Gastrocnemius medialis (tissue), 4 donors: ENCODE measurements around the gene CLDN20.

ENCODE experiments used
- POLR2A ChIP-seq, 2 donors: fragments of 450-650 bp; IDR thresholded peaks; one replicate each; pipeline ENCODE4 v1.6.1; 2017; ENCODE audit warnings: antibody characterized with exemption in 2 of 2, mild to moderate bottlenecking in 2 of 2, moderate library complexity in 2 of 2
- TF ChIP-seq, protein P1 (sequence below), 5 experiments: fragments of 450-650 bp in 3 of 5; fragments of 200-600 bp in 2 of 5; sonication (generic) in 2 of 5; IDR thresholded peaks in 4 of 5; conservative IDR thresholded peaks in 1 of 5; 1 replicate in 4 of 5; 2 replicates in 1 of 5; pipeline ENCODE4 v1.5.1; 2016 to 2019; ENCODE audit warnings: antibody characterized with exemption in 5 of 5, mild to moderate bottlenecking in 3 of 5, moderate library complexity in 3 of 5

DNA sequence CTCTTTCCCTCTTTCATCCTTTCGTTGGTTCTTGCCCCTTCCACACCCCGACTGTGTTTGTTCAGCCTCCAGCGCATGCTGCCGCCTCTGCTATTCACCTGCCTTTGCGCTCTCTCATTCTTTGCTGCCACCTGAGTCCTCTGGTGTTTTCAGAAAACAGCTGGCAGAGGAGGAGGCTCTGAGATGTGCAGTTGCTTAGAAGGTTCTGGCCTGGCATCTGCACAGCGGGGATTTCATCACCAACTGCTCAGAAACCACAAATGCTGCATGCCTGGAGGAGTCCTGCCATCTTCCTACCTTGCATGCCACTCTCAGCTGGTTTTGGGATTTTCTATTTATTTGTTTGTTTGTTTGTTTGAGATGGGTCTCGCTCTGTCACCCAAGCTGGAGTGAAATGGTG lies 39.2 kb upstream of the CLDN20 start:
- TF ChIP-seq, protein P1, sequence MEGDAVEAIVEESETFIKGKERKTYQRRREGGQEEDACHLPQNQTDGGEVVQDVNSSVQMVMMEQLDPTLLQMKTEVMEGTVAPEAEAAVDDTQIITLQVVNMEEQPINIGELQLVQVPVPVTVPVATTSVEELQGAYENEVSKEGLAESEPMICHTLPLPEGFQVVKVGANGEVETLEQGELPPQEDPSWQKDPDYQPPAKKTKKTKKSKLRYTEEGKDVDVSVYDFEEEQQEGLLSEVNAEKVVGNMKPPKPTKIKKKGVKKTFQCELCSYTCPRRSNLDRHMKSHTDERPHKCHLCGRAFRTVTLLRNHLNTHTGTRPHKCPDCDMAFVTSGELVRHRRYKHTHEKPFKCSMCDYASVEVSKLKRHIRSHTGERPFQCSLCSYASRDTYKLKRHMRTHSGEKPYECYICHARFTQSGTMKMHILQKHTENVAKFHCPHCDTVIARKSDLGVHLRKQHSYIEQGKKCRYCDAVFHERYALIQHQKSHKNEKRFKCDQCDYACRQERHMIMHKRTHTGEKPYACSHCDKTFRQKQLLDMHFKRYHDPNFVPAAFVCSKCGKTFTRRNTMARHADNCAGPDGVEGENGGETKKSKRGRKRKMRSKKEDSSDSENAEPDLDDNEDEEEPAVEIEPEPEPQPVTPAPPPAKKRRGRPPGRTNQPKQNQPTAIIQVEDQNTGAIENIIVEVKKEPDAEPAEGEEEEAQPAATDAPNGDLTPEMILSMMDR (IDR thresholded peaks at IDR 0.05 in 4 of 5, conservative IDR thresholded peaks at IDR 0.05 in 1 of 5) = no peak
- TF ChIP-seq POLR2A (IDR thresholded peaks at IDR 0.05) = no peak
